Activated T-helper 2 cell treated with anti-CD3 and anti-CD28 coated beads, Interferon-gamma antibody, Interleukin-2, Interleukin-4, amounts not matched to agents 10 μg/mL and 5 μg/mL and 100 μg/mL, durations not matched to agents 14 hours and 24 hours and 36 hours (primary cell): ENCODE results near the gene MAPK11. TPM values are rescaled to one million over a fixed set of nuclear protein-coding genes. Genes with fewer than 3 reads are reported as not detected.
A peak's percentile ranks its signal among the peaks of the same experiment; 100 is the strongest.

Experiments
- DNase-seq: peaks from one replicate; pipeline ENCODE4 v3.0.0; 2021; ENCODE audit warnings: low spot score
- H3K27ac Mint-ChIP-seq: one replicate; pipeline ENCODE4 v1.8.0; 2021; ENCODE audit warnings: mixed read lengths
- H3K27me3 Mint-ChIP-seq: one replicate; pipeline ENCODE4 v1.8.0; 2021; ENCODE audit warnings: low read depth, mixed read lengths
- H3K36me3 Mint-ChIP-seq: one replicate; pipeline ENCODE4 v1.8.0; 2021; ENCODE audit warnings: low read depth, mixed read lengths
- H3K4me1 Mint-ChIP-seq: one replicate; pipeline ENCODE4 v1.8.0; 2021; ENCODE audit warnings: low read depth, mixed read lengths
- H3K4me3 Mint-ChIP-seq: one replicate; pipeline ENCODE4 v1.8.0; 2021; ENCODE audit warnings: low read depth, mild to moderate bottlenecking, moderate library complexity, mixed read lengths
- H3K9me3 Mint-ChIP-seq: one replicate; pipeline ENCODE4 v1.8.0; 2021; ENCODE audit warnings: mixed read lengths
- intact Hi-C: fragments of 100-400 bp; cut with micrococcal nuclease; formaldehyde crosslinking; loops from one replicate; pipeline ENCODE4 v1.15.1; 2023
- total RNA-seq: library from RNA; stranded (reverse); gene quantifications from 2 replicates; pipeline ENCODE4 v1.2.3, GENCODE V29; 2022

MAPK11 gene
- total RNA-seq, 1 donor from 2014 or later: 20.9 TPM

DNA sequence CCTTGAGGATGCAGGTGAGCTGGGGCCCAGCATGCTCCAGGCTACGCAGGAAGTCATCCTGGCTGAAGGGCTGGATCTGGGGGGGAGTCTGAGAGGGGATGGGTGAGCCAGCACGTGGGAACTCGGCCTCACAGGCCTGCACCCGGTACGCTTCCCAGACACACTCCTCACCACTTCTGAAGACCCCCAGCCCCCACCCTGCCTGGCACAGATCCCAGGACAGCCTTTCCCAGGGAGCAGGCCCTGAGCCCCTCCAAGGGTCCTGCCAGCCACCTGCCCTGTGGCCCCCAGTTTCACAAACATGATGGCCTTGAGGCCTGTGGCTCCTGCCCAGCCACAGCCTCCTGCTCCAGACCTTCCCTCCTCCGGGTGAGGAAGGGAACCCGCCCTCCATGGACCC, 42.8 kb upstream of the MAPK11 start:
- intact Hi-C loops: loop anchor here (5.0 kb wide), 1 partner anchor 41 kb away; the partner anchor contains the start of gene MAPK11
- no peaks in the 10 kb centered on the region for H3K9me3 Mint-ChIP-seq
- H3K4me1 Mint-ChIP-seq: peaks cover 12% of the 10 kb centered on the region
- H3K4me3 Mint-ChIP-seq: no peak overlapping the region
- H3K27me3 Mint-ChIP-seq: peaks cover 2% of the 10 kb centered on the region
- H3K27ac Mint-ChIP-seq: no peak overlapping the region
- no peak for DNase-seq
- no peaks in the 10 kb centered on the region for H3K36me3 Mint-ChIP-seq

DNA sequence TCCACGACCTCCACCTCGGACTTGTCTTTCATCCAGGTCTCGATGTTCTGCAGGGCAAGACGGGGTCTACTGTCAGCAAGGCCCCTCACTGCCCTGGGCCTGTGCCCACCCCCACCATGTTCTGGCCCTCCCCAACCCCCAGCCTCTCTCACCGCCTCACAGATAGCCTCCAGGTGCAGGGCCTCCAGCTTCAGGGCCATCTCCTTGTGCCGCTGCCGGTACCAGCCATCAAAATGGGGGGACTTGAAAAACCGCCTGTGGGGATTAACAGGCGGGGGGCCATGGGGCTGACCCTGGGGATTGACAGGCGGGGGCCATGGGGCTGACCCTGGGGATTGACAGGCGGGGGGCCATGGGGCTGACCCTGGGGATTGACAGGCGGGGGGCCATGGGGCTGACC, 42.2 kb upstream of the MAPK11 start:
- intact Hi-C loops: loop anchor here (5.0 kb wide), 1 partner anchor 40 kb away; the partner anchor contains the start of gene MAPK11

GRCh38 chr22:50311606-50312351, 41.6 kb upstream of the MAPK11 start:
- no peak overlapping the region for H3K4me3 Mint-ChIP-seq
- H3K27me3 Mint-ChIP-seq: peaks cover 2% of the 10 kb centered on the region
- no peaks in the 10 kb centered on the region for H3K9me3 Mint-ChIP-seq
- no peak overlapping the region for H3K27ac Mint-ChIP-seq
- H3K4me1 Mint-ChIP-seq: peaks cover 12% of the 10 kb centered on the region
- intact Hi-C loops: loop anchor here (5.0 kb wide), 1 partner anchor 39 kb away; the partner anchor contains the start of gene MAPK11
- H3K36me3 Mint-ChIP-seq: no peaks in the 10 kb centered on the region
- DNase-seq: no peak

More for the DNA sequence above, 42.2 kb upstream of the MAPK11 start:
- no peak for DNase-seq
- H3K4me1 Mint-ChIP-seq: peaks cover 12% of the 10 kb centered on the region
- no peak overlapping the region for H3K4me3 Mint-ChIP-seq
- H3K27ac Mint-ChIP-seq: no peak overlapping the region
- H3K9me3 Mint-ChIP-seq: no peaks in the 10 kb centered on the region
- peaks cover 2% of the 10 kb centered on the region for H3K27me3 Mint-ChIP-seq
- H3K36me3 Mint-ChIP-seq: no peaks in the 10 kb centered on the region

- Mint-ChIP-seq H3K4me3 (no peak overlapping the region), H3K27me3 (peaks cover 6% of the 10 kb centered on the region), H3K36me3 (no peaks in the 10 kb centered on the region), H3K4me1 (peaks cover 16% of the 10 kb centered on the region), H3K9me3 (no peaks in the 10 kb centered on the region), H3K27ac (no peak overlapping the region)
- DNase-seq: no peak
- intact Hi-C loops: loop anchor here (5.0 kb wide), 1 partner anchor 39 kb away; the partner anchor contains the start of gene MAPK11
These were observed 40.8 kb upstream of the MAPK11 start for GRCh38 chr22:50310949-50311444.

- no peak overlapping the region for H3K4me3 Mint-ChIP-seq
- no peaks in the 10 kb centered on the region for H3K9me3 Mint-ChIP-seq
- intact Hi-C loops: loop anchor here (5.0 kb wide), 1 partner anchor 38 kb away; the partner anchor contains the start of gene MAPK11
- peaks cover 14% of the 10 kb centered on the region for H3K4me1 Mint-ChIP-seq
- H3K27ac Mint-ChIP-seq: no peak overlapping the region
- no peak for DNase-seq
- H3K27me3 Mint-ChIP-seq: peaks cover 7% of the 10 kb centered on the region
- no peaks in the 10 kb centered on the region for H3K36me3 Mint-ChIP-seq
These were observed 40.0 kb upstream of the MAPK11 start for GRCh38 chr22:50310031-50310722.

DNA sequence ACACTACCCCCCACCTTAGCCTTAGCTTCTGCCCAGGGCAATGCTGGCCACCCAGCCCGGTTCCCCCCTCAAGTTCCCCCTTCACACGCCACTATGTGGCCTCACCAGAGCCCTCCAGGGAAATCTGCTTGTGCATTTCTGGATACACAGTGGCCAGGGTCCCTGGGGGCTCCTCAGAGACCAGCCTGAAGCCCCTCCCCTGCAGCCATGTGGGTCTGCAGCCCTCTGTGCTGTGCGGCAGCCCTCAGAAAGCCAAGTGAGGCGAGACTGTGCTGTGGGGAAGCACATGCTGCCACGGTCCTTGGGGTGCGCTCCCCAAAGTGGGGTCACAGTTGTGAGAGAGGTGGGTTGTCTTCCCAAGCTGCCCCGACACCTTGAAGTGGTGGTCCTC, 39.4 kb upstream of the MAPK11 start:
- H3K27ac Mint-ChIP-seq: no peak overlapping the region
- no peak overlapping the region for H3K4me3 Mint-ChIP-seq
- intact Hi-C loops: loop anchor here (5.0 kb wide), 1 partner anchor 33 kb away; the partner anchor contains the start of gene PPP6R2
- peaks cover 14% of the 10 kb centered on the region for H3K4me1 Mint-ChIP-seq
- no peaks in the 10 kb centered on the region for H3K9me3 Mint-ChIP-seq
- peaks cover 10% of the 10 kb centered on the region for H3K27me3 Mint-ChIP-seq
- DNase-seq: no peak
- H3K36me3 Mint-ChIP-seq: no peaks in the 10 kb centered on the region

DNA sequence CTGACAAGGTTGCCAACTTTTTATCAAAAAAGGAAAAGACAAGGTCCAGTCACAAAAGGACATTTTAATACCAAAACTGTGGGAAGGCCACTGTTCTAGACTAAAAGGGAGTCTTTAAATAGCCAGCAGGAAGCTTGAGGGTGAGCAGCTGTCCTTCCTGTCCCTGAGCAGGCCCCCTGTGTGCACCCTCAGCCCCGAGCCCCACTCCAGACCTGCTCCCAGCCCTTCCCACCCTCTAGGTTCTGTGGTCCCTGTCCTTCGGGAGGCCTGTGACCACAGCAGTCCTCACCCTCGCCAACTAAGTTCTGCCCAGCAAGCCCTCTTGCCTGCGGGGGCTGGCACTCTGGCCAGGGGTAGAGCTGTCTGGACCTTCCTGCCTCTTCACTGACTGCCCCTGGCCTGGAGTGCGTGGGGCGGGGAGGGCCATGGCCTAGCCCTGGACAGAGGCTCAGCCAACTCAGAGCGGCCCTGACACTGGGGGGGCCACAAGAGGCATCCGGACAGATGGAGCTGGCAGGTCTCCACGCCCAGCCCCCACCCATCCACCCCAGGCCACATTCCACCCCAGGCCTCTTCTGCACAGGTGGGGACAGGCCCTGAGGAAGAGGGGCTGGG, 38.9 kb upstream of the MAPK11 start:
- intact Hi-C loops: loop anchor here (5.0 kb wide), 1 partner anchor 33 kb away; the partner anchor contains the start of gene PPP6R2
- no peak for DNase-seq
- Mint-ChIP-seq H3K4me3 (peak overlapping the region; percentile 46), H3K27me3 (peaks cover 11% of the 10 kb centered on the region), H3K9me3 (no peaks in the 10 kb centered on the region), H3K36me3 (no peaks in the 10 kb centered on the region), H3K4me1 (peaks cover 10% of the 10 kb centered on the region), H3K27ac (no peak overlapping the region)

DNA sequence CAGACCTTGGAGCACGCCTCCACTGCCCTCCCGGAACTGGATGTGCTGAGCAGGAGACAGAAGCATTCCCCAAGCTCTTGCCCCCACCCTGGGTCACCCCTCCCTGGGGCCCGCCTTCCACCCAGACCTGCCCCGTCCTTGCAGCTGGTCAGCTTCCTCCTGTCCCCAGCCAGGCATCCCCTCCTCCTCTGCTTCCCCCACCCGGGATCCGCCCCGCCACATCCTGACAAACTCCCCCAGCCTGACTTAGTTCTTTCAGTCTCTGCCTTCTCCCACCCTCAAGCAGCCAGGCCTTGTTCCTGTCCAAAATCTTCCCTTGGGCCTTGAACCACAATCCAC, 38.4 kb upstream of the MAPK11 start:
- no peak overlapping the region for H3K27ac Mint-ChIP-seq
- no peaks in the 10 kb centered on the region for H3K9me3 Mint-ChIP-seq
- H3K36me3 Mint-ChIP-seq: no peaks in the 10 kb centered on the region
- peaks cover 11% of the 10 kb centered on the region for H3K27me3 Mint-ChIP-seq
- H3K4me3 Mint-ChIP-seq: peak overlapping the region; percentile 46
- DNase-seq: no peak
- intact Hi-C loops: loop anchor here (5.0 kb wide), 1 partner anchor 34 kb away; the partner anchor contains the start of gene PPP6R2
- H3K4me1 Mint-ChIP-seq: peaks cover 6% of the 10 kb centered on the region

DNA sequence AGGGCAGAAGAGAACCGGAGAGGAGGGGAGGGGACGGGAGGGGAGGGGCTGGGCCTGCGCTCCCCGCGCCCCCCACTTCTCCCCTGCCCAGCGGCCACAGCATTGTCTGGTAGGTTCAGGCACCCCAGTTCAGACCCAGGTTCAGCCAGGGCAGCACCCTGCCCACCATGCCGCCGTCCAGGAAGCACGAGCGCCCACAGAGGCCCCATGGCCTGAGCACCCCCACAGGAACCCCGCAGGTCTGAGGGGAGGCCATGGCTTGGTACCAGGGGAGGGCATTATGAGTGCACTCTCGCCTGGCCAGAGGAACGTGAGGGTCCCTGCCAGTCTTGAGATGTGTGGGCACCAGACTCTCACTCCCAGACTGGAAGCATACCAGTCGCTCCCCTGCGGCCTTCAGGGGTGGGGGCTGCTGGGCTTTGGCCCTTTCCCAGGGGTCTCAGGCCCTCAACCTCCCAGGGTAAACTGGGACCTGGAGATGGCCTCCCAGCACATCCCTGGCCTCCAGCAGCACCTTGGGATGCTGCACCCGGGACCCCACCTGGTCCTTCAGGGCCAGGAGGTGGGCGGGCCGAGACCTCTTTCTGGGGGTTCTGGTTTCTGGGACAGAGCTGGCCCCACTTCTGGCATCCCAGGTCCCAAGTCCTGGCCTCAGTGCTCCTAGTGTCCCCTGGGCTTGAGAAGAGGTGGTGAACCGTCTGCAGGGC, 37.9 kb upstream of the MAPK11 start:
- H3K27me3 Mint-ChIP-seq: peaks cover 11% of the 10 kb centered on the region
- no peaks in the 10 kb centered on the region for H3K36me3 Mint-ChIP-seq
- peaks cover 6% of the 10 kb centered on the region for H3K4me1 Mint-ChIP-seq
- H3K4me3 Mint-ChIP-seq: no peak overlapping the region
- no peak for DNase-seq
- no peak overlapping the region for H3K27ac Mint-ChIP-seq
- intact Hi-C loops: loop anchor here (5.0 kb wide), 1 partner anchor 34 kb away; the partner anchor contains the start of gene PPP6R2
- H3K9me3 Mint-ChIP-seq: no peaks in the 10 kb centered on the region

DNA sequence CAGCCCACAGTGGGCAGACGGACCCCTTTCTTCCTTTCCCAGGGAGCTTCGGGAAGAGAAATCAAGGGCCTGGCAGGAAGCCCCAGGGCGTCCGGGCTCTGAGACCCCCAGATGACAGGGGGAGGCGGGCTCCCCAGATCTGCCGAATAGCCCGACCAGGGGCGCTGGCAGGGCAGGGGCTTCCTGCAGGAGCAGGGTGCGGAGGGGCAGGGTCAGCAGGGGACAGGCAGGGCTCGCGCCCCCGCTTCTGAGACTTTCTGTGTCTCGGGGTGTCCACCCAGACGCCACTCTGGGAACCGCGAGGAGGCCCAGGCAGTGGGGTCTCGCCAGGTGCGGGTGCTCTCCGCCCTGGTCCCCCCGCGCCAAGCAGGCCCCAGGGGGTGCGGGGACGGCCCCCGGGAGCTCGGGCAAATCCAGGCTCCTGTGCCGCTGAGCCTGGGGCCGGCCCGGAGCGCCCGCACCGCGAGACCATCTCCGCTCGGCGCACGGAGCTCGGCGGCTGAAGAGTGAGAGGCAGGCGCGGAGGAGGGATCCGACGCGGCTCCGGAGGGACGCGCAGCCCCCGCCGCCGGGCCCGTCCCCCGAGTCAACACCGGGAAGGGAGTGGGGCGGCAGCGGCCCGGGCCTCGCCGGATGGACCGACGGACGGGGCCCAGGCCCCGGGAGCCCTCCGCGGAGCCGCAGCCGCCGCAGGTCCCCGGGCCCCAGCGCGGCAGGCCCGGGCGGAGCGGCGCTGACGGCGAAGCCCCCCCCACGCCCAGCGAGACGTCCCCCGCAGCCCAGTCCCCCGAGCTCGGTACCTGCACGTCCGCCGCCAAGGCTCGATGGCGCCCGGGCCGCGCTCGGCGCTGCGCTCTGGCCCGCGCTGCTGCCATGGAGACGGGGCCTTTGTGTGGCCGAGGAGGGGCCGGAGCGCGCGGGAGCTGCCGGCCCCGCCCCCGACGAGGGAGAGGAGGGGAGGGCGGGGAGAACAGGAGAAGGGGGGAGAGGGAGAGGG, 36.9 kb upstream of the MAPK11 start, which contains the start of gene PLXNB2:
Gene PLXNB2, minus strand, starts transcription at position 894 of the 997 bp plus-strand sequence. CDS start 17,062 bp downstream, outside the sequence.
- Mint-ChIP-seq H3K27me3 (peaks cover 11% of the 10 kb centered on the region), H3K9me3 (no peaks in the 10 kb centered on the region), H3K27ac (no peak within 1 kb of the TSS), H3K4me1 (peaks cover 6% of the 10 kb centered on the region), H3K4me3 (no peak within 1 kb of the TSS), H3K36me3 (no peaks in the 10 kb centered on the region)
- intact Hi-C loops: loop anchor here (5.0 kb wide), 1 partner anchor 35 kb away; the partner anchor contains the start of gene PPP6R2
- no peak for DNase-seq

DNA sequence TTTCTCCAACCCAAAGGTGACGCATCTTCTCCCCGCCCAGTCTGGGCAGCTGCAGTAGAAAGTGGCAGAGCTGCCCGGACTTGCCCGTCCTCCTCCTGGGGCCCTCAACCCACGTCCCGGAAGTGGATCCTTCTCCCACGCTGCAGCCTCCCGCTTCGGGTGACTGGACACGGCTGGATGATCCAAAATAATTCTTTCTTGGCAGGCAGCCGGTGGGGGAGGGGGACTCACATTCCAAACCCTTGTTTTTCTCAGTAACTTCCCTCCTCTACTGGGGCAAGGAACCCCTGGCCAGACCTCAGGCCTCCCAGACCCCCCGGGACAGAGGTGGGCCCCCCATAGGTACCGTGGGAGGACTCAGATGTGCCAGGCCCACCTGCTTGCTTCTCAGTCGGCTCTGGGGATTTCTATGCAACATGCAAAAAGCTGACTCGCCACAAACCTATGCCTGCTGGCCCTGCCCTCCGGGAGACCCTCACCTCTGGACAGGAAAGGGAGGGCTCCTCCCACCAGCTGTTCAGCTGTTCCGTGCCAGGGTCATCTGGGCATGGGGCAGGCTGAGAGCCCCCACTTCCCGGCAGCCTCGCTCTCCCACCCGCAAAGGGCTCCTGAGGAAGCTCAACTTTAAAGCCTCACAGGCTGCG, 35.9 kb upstream of the MAPK11 start:
- Mint-ChIP-seq H3K9me3 (no peaks in the 10 kb centered on the region), H3K27me3 (peaks cover 11% of the 10 kb centered on the region), H3K4me3 (peak overlapping the region; percentile 60), H3K4me1 (peaks cover 6% of the 10 kb centered on the region), H3K27ac (peak overlapping the region; percentile 65), H3K36me3 (no peaks in the 10 kb centered on the region)
- no peak for DNase-seq
- intact Hi-C loops: loop anchor here (5.0 kb wide), 1 partner anchor 36 kb away; the partner anchor contains the start of gene PPP6R2
